SK-N-SH treated with all-trans-retinoic acid at 6 μM for 48 hours (cell line): ENCODE measurements around the gene CBY2.

ENCODE experiments used
- ATAC-seq: fragments of 200-7000 bp; cut with Tn5 transposase; 3 replicates; pipeline ENCODE4 v1.9.1; 2020; ENCODE audit warnings: mild to moderate bottlenecking, moderate library complexity
- ARNTL ChIP-seq: fragments of 450-650 bp; formaldehyde crosslinking; IDR thresholded peaks from 2 replicates; pipeline ENCODE4 v1.5.0; 2020; ENCODE audit warnings: low read depth, mild to moderate bottlenecking, moderate library complexity, borderline replicate concordance
- CSDC2 ChIP-seq: fragments of 250-450 bp; sonication (Bioruptor Pico); IDR thresholded peaks from 2 replicates; pipeline ENCODE4 v1.5.0; 2020; ENCODE audit warnings: mild to moderate bottlenecking, moderate library complexity
- ESRRG ChIP-seq: fragments of 250-450 bp; sonication (Bioruptor Pico); IDR thresholded peaks from 2 replicates; pipeline ENCODE4 v1.6.1; 2021; ENCODE audit warnings: mild to moderate bottlenecking
- GLIS3 ChIP-seq: fragments of 250-450 bp; sonication (Bioruptor Pico); IDR thresholded peaks from 2 replicates; pipeline ENCODE4 v1.5.0; 2020; ENCODE audit warnings: mild to moderate bottlenecking, moderate library complexity
- ISL1 ChIP-seq: fragments of 250-450 bp; sonication (Bioruptor Pico); IDR thresholded peaks from 2 replicates; pipeline ENCODE4 v2.1.2; 2022; ENCODE audit warnings: mild to moderate bottlenecking, moderate library complexity
- OSR1 ChIP-seq: fragments of 250-450 bp; sonication (Bioruptor Pico); IDR thresholded peaks from 2 replicates; pipeline ENCODE4 v1.8.0; 2022; ENCODE audit warnings: moderate library complexity, mild to moderate bottlenecking, inconsistent platforms
- PPARA ChIP-seq: fragments of 250-450 bp; sonication (Bioruptor Pico); IDR thresholded peaks from 2 replicates; pipeline ENCODE4 v1.5.0; 2020; ENCODE audit warnings: mild to moderate bottlenecking, borderline replicate concordance
- RARB ChIP-seq: fragments of 250-450 bp; sonication (Bioruptor Pico); IDR thresholded peaks from 2 replicates; pipeline ENCODE4 v1.8.0; 2021; ENCODE audit warnings: mild to moderate bottlenecking, moderate library complexity
- SNAI2 ChIP-seq: fragments of 250-450 bp; sonication (Bioruptor Pico); IDR thresholded peaks from 2 replicates; pipeline ENCODE4 v1.5.0; 2020; ENCODE audit warnings: mild to moderate bottlenecking, moderate library complexity
- TOX ChIP-seq: fragments of 250-450 bp; sonication (Bioruptor Pico); IDR thresholded peaks from 2 replicates; pipeline ENCODE4 v1.8.0; 2021; ENCODE audit warnings: mild to moderate bottlenecking, moderate library complexity, borderline replicate concordance
- ZC3H10 ChIP-seq: fragments of 250-450 bp; sonication (Bioruptor Pico); IDR thresholded peaks from 2 replicates; pipeline ENCODE4 v1.5.1; 2021; ENCODE audit warnings: mild to moderate bottlenecking, moderate library complexity
- ZFP3 ChIP-seq: fragments of 250-450 bp; sonication (Bioruptor Pico); IDR thresholded peaks from 2 replicates; pipeline ENCODE4 v1.5.0; 2020; ENCODE audit warnings: mild to moderate bottlenecking, moderate library complexity
- ZFP30 ChIP-seq: fragments of 450-650 bp; formaldehyde crosslinking; IDR thresholded peaks from 2 replicates; pipeline ENCODE4 v1.5.0; 2022; ENCODE audit warnings: mild to moderate bottlenecking, moderate library complexity
- ZNF70 ChIP-seq: fragments of 450-650 bp; formaldehyde crosslinking; IDR thresholded peaks from 2 replicates; pipeline ENCODE4 v1.5.0; 2020; ENCODE audit warnings: mild to moderate bottlenecking, moderate library complexity
- ZNF8 ChIP-seq: fragments of 450-650 bp; formaldehyde crosslinking; IDR thresholded peaks from 2 replicates; pipeline ENCODE4 v1.5.0; 2020; ENCODE audit warnings: mild to moderate bottlenecking, moderate library complexity
- TF ChIP-seq, protein P1 (sequence below): fragments of 250-450 bp; sonication (Bioruptor Pico); IDR thresholded peaks from 2 replicates; pipeline ENCODE4 v1.5.1; 2021; ENCODE audit warnings: mild to moderate bottlenecking, moderate library complexity
- TF ChIP-seq, protein P2 (sequence below): fragments of 250-450 bp; sonication (Bioruptor Pico); IDR thresholded peaks from 2 replicates; pipeline ENCODE4 v1.8.0; 2021; ENCODE audit warnings: low read depth, mild to moderate bottlenecking, moderate library complexity, borderline replicate concordance
- TF ChIP-seq, protein P3 (sequence below): fragments of 250-450 bp; sonication (Bioruptor Pico); IDR thresholded peaks from 2 replicates; pipeline ENCODE4 v1.5.0; 2020; ENCODE audit warnings: mild to moderate bottlenecking, moderate library complexity
- TF ChIP-seq, protein P4 (sequence below): fragments of 250-450 bp; sonication (Bioruptor Pico); IDR thresholded peaks from 2 replicates; pipeline ENCODE4 v1.8.0; 2020; ENCODE audit warnings: mild to moderate bottlenecking, moderate library complexity, borderline replicate concordance

CBY2 gene

DNA sequence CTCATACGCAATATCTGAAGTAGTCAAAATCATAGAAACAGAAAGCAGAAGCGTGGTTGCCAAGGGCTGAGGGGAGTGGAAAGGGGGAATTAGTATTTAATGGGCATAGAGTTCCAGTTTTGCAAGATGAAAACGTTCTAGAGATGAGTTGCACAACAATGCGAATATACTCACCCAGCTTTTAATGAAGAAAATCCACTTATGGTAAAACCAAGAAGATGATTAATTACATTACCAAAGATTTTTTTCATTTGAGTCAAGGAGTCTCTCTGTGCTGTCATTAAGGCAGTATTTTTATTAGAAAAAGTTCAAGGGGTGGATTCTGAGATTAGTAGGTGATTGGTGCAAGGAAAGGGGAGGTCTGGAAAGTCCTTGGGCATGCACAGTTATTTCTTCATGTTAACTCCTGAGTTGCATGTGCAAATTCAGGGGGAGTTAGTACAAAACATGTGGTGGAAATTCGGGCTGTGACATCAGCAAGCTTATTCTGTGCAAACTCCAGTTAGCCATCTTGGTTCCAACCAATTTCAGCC, 6.9 kb upstream of the CBY2 start:
- ATAC-seq: no peak
- TF ChIP-seq ZNF70 (CRISPR knock-in tag): no peak
- TF ChIP-seq ZFP3: no peak
- no peak for TF ChIP-seq ISL1 (CRISPR knock-in tag)
- no peak for TF ChIP-seq ESRRG
- TF ChIP-seq OSR1 (CRISPR knock-in tag): no peak
- no peak for TF ChIP-seq ZNF8 (CRISPR knock-in tag)
- TF ChIP-seq, protein P1, sequence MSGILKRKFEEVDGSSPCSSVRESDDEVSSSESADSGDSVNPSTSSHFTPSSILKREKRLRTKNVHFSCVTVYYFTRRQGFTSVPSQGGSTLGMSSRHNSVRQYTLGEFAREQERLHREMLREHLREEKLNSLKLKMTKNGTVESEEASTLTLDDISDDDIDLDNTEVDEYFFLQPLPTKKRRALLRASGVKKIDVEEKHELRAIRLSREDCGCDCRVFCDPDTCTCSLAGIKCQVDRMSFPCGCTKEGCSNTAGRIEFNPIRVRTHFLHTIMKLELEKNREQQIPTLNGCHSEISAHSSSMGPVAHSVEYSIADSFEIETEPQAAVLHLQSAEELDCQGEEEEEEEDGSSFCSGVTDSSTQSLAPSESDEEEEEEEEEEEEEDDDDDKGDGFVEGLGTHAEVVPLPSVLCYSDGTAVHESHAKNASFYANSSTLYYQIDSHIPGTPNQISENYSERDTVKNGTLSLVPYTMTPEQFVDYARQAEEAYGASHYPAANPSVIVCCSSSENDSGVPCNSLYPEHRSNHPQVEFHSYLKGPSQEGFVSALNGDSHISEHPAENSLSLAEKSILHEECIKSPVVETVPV (CRISPR knock-in tag): no peak
- TF ChIP-seq ZFP30 (CRISPR knock-in tag): no peak
- TF ChIP-seq, protein P2, sequence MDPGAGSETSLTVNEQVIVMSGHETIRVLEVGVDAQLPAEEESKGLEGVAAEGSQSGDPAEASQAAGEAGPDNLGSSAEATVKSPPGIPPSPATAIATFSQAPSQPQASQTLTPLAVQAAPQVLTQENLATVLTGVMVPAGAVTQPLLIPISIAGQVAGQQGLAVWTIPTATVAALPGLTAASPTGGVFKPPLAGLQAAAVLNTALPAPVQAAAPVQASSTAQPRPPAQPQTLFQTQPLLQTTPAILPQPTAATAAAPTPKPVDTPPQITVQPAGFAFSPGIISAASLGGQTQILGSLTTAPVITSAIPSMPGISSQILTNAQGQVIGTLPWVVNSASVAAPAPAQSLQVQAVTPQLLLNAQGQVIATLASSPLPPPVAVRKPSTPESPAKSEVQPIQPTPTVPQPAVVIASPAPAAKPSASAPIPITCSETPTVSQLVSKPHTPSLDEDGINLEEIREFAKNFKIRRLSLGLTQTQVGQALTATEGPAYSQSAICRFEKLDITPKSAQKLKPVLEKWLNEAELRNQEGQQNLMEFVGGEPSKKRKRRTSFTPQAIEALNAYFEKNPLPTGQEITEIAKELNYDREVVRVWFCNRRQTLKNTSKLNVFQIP: no peak
- no peak for TF ChIP-seq GLIS3 (CRISPR knock-in tag)
- no peak for TF ChIP-seq RARB
- no peak for TF ChIP-seq TOX (CRISPR knock-in tag)

DNA sequence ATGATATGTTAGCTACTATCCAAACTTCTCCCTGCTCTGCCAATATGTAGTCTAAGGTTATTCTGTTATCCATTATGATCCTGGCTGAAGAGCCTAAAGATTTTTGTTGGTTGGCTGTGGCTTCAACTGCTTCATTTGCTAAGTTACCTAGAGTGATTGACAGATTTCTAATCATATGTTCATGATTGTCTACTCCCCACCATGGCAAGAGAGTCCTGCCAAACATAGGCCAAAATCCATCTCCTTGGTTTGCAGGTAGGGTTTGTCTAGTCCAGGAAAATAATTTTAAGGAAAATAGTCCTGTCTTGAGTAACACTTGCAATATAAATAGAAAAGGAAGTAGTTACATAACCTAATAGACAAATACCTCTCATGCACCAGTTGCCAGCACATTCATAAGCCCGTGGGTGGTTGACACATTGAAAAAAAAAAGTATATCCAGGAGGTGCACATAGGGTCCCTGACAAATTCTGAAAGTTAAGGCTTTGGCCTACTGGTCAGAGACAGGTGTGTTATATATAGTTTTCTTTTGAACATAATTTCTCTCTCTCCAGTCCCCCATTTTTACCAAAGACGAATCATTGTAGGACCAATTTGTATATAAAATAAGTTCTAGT, 5.4 kb upstream of the CBY2 start:
- TF ChIP-seq, protein P3, sequence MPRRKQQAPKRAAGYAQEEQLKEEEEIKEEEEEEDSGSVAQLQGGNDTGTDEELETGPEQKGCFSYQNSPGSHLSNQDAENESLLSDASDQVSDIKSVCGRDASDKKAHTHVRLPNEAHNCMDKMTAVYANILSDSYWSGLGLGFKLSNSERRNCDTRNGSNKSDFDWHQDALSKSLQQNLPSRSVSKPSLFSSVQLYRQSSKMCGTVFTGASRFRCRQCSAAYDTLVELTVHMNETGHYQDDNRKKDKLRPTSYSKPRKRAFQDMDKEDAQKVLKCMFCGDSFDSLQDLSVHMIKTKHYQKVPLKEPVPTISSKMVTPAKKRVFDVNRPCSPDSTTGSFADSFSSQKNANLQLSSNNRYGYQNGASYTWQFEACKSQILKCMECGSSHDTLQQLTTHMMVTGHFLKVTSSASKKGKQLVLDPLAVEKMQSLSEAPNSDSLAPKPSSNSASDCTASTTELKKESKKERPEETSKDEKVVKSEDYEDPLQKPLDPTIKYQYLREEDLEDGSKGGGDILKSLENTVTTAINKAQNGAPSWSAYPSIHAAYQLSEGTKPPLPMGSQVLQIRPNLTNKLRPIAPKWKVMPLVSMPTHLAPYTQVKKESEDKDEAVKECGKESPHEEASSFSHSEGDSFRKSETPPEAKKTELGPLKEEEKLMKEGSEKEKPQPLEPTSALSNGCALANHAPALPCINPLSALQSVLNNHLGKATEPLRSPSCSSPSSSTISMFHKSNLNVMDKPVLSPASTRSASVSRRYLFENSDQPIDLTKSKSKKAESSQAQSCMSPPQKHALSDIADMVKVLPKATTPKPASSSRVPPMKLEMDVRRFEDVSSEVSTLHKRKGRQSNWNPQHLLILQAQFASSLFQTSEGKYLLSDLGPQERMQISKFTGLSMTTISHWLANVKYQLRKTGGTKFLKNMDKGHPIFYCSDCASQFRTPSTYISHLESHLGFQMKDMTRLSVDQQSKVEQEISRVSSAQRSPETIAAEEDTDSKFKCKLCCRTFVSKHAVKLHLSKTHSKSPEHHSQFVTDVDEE (CRISPR knock-in tag): no peak
- no peak for TF ChIP-seq ZFP30 (CRISPR knock-in tag)
- TF ChIP-seq ARNTL (CRISPR knock-in tag): no peak
- no peak for TF ChIP-seq ZC3H10 (CRISPR knock-in tag)
- no peak for ATAC-seq

DNA sequence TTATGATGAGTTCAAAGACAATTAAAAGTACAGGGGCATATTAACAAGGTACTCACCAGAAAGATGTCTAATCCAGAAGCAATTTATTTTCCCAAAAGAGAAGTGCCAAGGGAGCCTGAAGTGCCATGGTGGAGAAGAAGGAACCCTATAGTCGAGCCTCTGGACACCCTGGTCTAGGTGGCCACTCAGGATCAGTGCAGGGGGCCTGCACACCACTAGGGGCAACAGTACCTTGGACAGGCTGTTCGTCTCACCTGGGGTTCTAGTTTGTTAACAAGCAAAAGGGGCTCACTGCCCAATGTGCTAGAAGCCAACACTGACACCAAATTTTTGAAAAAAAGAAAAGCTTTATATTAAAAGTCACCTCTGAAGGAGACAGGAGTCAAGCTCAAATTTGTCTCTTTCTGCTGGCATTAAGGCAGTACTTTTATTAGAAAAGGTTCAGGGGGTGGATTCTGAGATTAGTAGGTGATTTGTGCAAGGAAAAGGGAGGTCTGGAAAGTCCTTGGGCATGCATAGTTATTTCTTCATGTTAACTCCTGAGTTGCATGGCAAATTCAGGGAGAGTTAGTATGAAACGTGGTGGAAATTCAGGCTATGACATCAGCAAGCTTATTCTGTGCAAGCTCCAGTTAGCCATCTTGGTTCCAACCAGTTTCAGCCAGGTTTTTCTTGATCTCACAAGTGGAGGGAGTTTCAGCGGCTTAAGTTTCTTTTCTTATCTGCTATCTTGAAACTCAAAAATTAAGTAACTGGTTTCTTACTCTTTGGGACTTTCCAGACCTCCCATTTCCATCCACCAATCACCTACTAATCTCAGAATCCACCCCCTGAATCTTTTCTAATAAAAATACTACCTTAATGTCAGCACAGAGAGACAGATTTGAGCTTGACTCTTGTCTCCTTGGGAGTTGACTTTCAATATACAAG, 884 bp upstream of the CBY2 start:
- ATAC-seq: no peak
- TF ChIP-seq, protein P4, sequence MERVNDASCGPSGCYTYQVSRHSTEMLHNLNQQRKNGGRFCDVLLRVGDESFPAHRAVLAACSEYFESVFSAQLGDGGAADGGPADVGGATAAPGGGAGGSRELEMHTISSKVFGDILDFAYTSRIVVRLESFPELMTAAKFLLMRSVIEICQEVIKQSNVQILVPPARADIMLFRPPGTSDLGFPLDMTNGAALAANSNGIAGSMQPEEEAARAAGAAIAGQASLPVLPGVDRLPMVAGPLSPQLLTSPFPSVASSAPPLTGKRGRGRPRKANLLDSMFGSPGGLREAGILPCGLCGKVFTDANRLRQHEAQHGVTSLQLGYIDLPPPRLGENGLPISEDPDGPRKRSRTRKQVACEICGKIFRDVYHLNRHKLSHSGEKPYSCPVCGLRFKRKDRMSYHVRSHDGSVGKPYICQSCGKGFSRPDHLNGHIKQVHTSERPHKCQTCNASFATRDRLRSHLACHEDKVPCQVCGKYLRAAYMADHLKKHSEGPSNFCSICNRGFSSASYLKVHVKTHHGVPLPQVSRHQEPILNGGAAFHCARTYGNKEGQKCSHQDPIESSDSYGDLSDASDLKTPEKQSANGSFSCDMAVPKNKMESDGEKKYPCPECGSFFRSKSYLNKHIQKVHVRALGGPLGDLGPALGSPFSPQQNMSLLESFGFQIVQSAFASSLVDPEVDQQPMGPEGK: no peak
- TF ChIP-seq ZNF8 (CRISPR knock-in tag): no peak
- TF ChIP-seq PPARA (CRISPR knock-in tag): no peak
- no peak for TF ChIP-seq CSDC2 (CRISPR knock-in tag)
- TF ChIP-seq, protein P2: no peak
- TF ChIP-seq, protein P3 (CRISPR knock-in tag): no peak
- TF ChIP-seq SNAI2 (CRISPR knock-in tag): no peak
- no peak for TF ChIP-seq RARB
- no peak for TF ChIP-seq ZFP30 (CRISPR knock-in tag)
- TF ChIP-seq ZC3H10 (CRISPR knock-in tag): no peak
